Activated CD8-positive, alpha-beta T cell treated with anti-CD3 and anti-CD28 coated beads for 36 hours (primary cell): ENCODE results near the gene CETP. TPM values are rescaled to one million over a fixed set of nuclear protein-coding genes. Genes with fewer than 3 reads are reported as not detected.
A peak's percentile ranks its signal among the peaks of the same experiment; 100 is the strongest.

Source experiments
- ATAC-seq: fragments of 200-7000 bp; cut with Tn5 transposase; one replicate; pipeline ENCODE4 v1.10.0; 2021; ENCODE audit warnings: mild to moderate bottlenecking, moderate library complexity
- CTCF ChIA-PET: fragments of 350-600 bp; sonication (Branson Sonifier 250); formaldehyde crosslinking; loops from one replicate; lab custom pipeline; 2021; ENCODE audit warnings: antibody characterized with exemption; lab: Charles Lee
- POLR2A ChIA-PET: fragments of 350-600 bp; sonication (Branson Sonifier 250); formaldehyde crosslinking; loops from one replicate; lab custom pipeline; 2021; ENCODE audit warnings: antibody characterized with exemption; lab: Charles Lee
- DNase-seq: peaks from one replicate; pipeline ENCODE4 v3.0.0-alpha.2; 2020
- H3K27ac Mint-ChIP-seq: one replicate; pipeline ENCODE4 v1.8.0; 2021; ENCODE audit warnings: mild to moderate bottlenecking, mixed read lengths
- H3K27me3 Mint-ChIP-seq: one replicate; pipeline ENCODE4 v1.8.0; 2021; ENCODE audit warnings: mixed read lengths
- H3K36me3 Mint-ChIP-seq: one replicate; pipeline ENCODE4 v1.8.0; 2021; ENCODE audit warnings: low read depth, mixed read lengths
- H3K4me1 Mint-ChIP-seq: one replicate; pipeline ENCODE4 v1.8.0; 2021; ENCODE audit warnings: low read depth, mixed read lengths
- H3K4me3 Mint-ChIP-seq: one replicate; pipeline ENCODE4 v1.8.0; 2021; ENCODE audit warnings: mild to moderate bottlenecking, moderate library complexity, mixed read lengths
- H3K9me3 Mint-ChIP-seq: one replicate; pipeline ENCODE4 v1.8.0; 2021; ENCODE audit warnings: mixed read lengths
- CTCF ChIP-seq: fragments of 200-600 bp; IDR thresholded peaks from one replicate; pipeline ENCODE4 v1.8.0; 2022; ENCODE audit warnings: antibody characterized with exemption, mild to moderate bottlenecking
- intact Hi-C: fragments of 100-400 bp; cut with micrococcal nuclease; formaldehyde crosslinking; loops from one replicate; pipeline ENCODE4 v1.10.0; 2022
- total RNA-seq, 2 experiments: library from RNA; stranded (reverse); gene quantifications; one replicate each; pipeline ENCODE4 v1.2.3, GENCODE V29; 2021

Gene CETP
- total RNA-seq, 2 experiments from 2014 or later, result not detected

DNA sequence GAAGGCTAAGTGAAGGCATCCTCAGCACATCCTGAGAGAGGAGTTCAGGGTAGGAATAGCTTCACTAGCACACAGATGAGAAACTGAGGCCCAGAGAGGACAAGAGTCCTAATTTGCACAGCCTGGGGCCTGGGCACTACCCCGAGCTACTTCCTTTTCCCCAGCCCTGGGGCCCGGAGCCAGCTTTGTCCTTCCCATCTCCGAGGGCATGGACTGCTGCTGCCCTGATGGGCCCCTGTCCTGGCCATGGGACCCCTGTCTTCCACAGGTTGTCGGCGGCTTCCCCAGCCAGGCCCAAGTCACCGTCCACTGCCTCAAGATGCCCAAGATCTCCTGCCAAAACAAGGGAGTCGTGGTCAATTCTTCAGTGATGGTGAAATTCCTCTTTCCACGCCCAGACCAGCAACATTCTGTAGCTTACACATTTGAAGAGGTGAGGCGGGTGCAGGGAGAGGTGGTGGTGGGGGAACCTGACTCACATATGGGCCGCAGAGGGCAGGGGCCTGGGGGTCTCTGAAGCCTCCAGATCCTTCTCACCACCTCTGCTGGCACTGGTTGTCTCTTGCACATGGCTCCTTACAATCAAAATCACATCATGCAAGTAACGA is 16.2 kb downstream of the CETP start:
- CTCF ChIA-PET, result interaction anchor here (0.6 to 8.5 kb wide), 3 partner anchors 12 to 109 kb away, joined by 3 to 87 read pairs (median 4); no protein-coding TSS in a partner anchor
- H3K4me3 Mint-ChIP-seq, result no peak overlapping the region
- H3K9me3 Mint-ChIP-seq, result no peaks in the 10 kb centered on the region
- peaks cover 20% of the 10 kb centered on the region for H3K36me3 Mint-ChIP-seq
- intact Hi-C loops, result no loop called here
- peaks cover 77% of the 10 kb centered on the region for H3K4me1 Mint-ChIP-seq
- no peaks in the 10 kb centered on the region for H3K27me3 Mint-ChIP-seq
- no peak for DNase-seq
- POLR2A ChIA-PET, result interaction anchor here (0.5 to 5.7 kb wide), 8 partner anchors 11 to 208 kb away, joined by 3 to 31 read pairs (median 5); partner anchors contain the start of genes NLRC5, PSME3IP1 and RSPRY1
- no peak for ATAC-seq
- no peak overlapping the region for H3K27ac Mint-ChIP-seq
- TF ChIP-seq CTCF, result no peak

- no peak for TF ChIP-seq CTCF
- Mint-ChIP-seq H3K27me3 (no peaks in the 10 kb centered on the region), H3K36me3 (peaks cover 35% of the 10 kb centered on the region), H3K27ac (peak overlapping the region; percentile 99), H3K4me1 (peaks cover 77% of the 10 kb centered on the region), H3K4me3 (no peak overlapping the region), H3K9me3 (no peaks in the 10 kb centered on the region)
- ChIA-PET CTCF (interaction anchor here (1.0 to 8.5 kb wide), 3 partner anchors 10 to 16 kb away, joined by 3 to 87 read pairs (median 87); partner anchors contain the start of gene CETP), POLR2A (interaction anchor here (1.3 to 21.4 kb wide), 2 partner anchors 15 to 28 kb away, joined by 3 to 367 read pairs; no protein-coding TSS in a partner anchor)
- intact Hi-C loops, result no loop called here
- no peak for ATAC-seq
- DNase-seq, result no peak
Measured at GRCh38 chr16:56980201-56980535, 18.4 kb downstream of the CETP start.

DNA sequence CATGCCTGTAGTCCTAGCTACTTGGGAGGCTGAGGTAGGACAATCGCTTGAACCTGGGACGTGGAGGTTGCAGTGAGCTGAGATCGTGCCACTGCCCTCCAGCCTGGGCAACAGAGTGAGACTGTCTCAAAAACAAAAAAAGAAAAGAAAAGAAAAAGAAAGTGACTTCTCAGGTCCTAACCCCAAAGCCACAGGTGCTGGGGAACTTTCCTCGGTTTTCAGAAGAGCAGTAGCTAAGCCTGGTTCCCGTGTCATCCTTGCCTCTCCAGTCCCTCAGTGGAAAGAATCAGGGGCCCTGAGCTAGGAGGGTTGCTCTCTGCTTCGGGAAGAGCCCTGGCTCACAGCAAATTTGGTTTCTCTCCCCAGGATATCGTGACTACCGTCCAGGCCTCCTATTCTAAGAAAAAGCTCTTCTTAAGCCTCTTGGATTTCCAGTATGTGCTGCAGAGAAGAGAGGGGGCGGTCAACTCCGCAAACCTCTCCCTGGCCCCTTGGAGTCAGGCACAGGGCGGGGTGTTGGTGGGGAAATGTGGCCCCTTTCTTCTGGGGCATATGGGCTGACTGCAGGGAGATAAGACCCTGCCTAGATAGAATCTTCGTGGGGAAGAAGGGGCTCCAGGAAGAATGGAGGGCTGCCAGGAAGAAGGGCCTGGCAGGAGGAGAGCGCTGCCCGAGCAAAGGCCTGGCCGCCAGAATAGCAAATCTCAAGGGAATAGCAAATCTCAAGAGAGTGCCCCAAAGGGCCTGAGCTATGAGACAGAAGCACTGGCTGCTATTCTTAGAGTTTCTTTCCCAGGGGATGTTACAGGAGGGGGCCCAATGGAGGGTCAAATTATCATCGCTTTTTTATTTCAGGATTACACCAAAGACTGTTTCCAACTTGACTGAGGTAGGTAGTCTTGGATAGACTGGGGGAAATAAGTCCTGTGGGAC is 19.3 kb downstream of the CETP start:
- Mint-ChIP-seq H3K27me3 (no peaks in the 10 kb centered on the region), H3K9me3 (no peaks in the 10 kb centered on the region), H3K4me1 (peaks cover 78% of the 10 kb centered on the region), H3K36me3 (peaks cover 41% of the 10 kb centered on the region), H3K27ac (peak overlapping the region; percentile 99), H3K4me3 (no peak overlapping the region)
- CTCF ChIA-PET, result interaction anchor here (1.0 to 8.3 kb wide), 2 partner anchors 11 to 17 kb away, joined by 3 to 87 read pairs; partner anchors contain the start of gene CETP
- ATAC-seq (peak; percentile 15), DNase-seq (no peak)
- intact Hi-C loops, result no loop called here
- POLR2A ChIA-PET, result interaction anchor here (0.7 to 21.4 kb wide), 13 partner anchors 8 to 119 kb away, joined by 3 to 367 read pairs (median 4); partner anchors contain the start of gene NLRC5
- no peak for TF ChIP-seq CTCF

- TF ChIP-seq CTCF, result no peak
- H3K36me3 Mint-ChIP-seq, result peaks cover 44% of the 10 kb centered on the region
- ATAC-seq (no peak), DNase-seq (no peak)
- no peak overlapping the region for H3K4me3 Mint-ChIP-seq
- H3K4me1 Mint-ChIP-seq, result peaks cover 79% of the 10 kb centered on the region
- H3K9me3 Mint-ChIP-seq, result no peaks in the 10 kb centered on the region
- ChIA-PET CTCF (interaction anchor here (8.3 kb wide), 1 partner anchor 18 kb away, joined by 87 read pairs; the partner anchor contains the start of gene CETP), POLR2A (interaction anchor here (0.9 to 21.4 kb wide), 5 partner anchors 10 to 54 kb away, joined by 3 to 367 read pairs (median 15); no protein-coding TSS in a partner anchor)
- intact Hi-C loops, result no loop called here
- H3K27me3 Mint-ChIP-seq, result no peaks in the 10 kb centered on the region
- H3K27ac Mint-ChIP-seq, result peak overlapping the region; percentile 99
Measured at GRCh38 chr16:56981729-56982271, 20.1 kb downstream of the CETP start.
